Activated T-cell treated with anti-CD3 and anti-CD28 coated beads, Interleukin-2, amount 50 U/mL, for 72 hours (primary cell): ENCODE data around the gene FNDC4. TPM values are rescaled to one million over a fixed set of nuclear protein-coding genes. Genes with fewer than 3 reads are reported as not detected.
A peak's percentile ranks its signal among the peaks of the same experiment; 100 is the strongest.
"Not testable (repeated sequence)": the region's sequence is repeated elsewhere in the genome, so short reads cannot be mapped to it uniquely, and the experiment has no call there.

Source experiments
- ATAC-seq, 2 donors: fragments of 150-1000 bp; cut with Tn5 transposase; replicated peaks in 1 of 2; 2 replicates each; pipeline ENCODE4 v1.10.0; 2021; ENCODE audit warnings: moderate library complexity in 2 of 2, mild to moderate bottlenecking in 1 of 2
- DNase-seq, 2 donors: peaks; one replicate each; pipeline ENCODE4 v3.0.0; 2021 to 2022; ENCODE audit warnings: mixed read lengths in 1 of 2
- H3K27ac Mint-ChIP-seq: one replicate; pipeline ENCODE4 v1.8.0; 2022; ENCODE audit warnings: mild to moderate bottlenecking, moderate library complexity, mixed read lengths
- H3K27me3 Mint-ChIP-seq: one replicate; pipeline ENCODE4 v1.8.0; 2022; ENCODE audit warnings: low read depth, mixed read lengths
- H3K36me3 Mint-ChIP-seq, 2 donors: one replicate each; pipeline ENCODE4 v1.8.0; 2022; ENCODE audit warnings: mixed read lengths in 2 of 2, mild to moderate bottlenecking in 1 of 2; ENCODE audit not compliant: insufficient read depth in 2 of 2
- H3K4me1 Mint-ChIP-seq: one replicate; pipeline ENCODE4 v1.8.0; 2022; ENCODE audit warnings: low read depth, mixed read lengths
- H3K4me3 Mint-ChIP-seq, 2 donors: one replicate each; pipeline ENCODE4 v1.8.0; 2022; ENCODE audit warnings: mild to moderate bottlenecking in 2 of 2, mixed read lengths in 2 of 2, moderate library complexity in 2 of 2
- H3K9me3 Mint-ChIP-seq, 2 donors: one replicate each; pipeline ENCODE4 v1.8.0; 2022; ENCODE audit warnings: mixed read lengths in 2 of 2
- total RNA-seq, 2 donors: library from RNA; stranded (reverse); gene quantifications; one replicate each; pipeline ENCODE4 v1.2.3, GENCODE V29; 2022

Gene FNDC4, protein sequence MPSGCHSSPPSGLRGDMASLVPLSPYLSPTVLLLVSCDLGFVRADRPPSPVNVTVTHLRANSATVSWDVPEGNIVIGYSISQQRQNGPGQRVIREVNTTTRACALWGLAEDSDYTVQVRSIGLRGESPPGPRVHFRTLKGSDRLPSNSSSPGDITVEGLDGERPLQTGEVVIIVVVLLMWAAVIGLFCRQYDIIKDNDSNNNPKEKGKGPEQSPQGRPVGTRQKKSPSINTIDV
- total RNA-seq, result under 1 TPM; 0.19 to 0.24 TPM

DNA sequence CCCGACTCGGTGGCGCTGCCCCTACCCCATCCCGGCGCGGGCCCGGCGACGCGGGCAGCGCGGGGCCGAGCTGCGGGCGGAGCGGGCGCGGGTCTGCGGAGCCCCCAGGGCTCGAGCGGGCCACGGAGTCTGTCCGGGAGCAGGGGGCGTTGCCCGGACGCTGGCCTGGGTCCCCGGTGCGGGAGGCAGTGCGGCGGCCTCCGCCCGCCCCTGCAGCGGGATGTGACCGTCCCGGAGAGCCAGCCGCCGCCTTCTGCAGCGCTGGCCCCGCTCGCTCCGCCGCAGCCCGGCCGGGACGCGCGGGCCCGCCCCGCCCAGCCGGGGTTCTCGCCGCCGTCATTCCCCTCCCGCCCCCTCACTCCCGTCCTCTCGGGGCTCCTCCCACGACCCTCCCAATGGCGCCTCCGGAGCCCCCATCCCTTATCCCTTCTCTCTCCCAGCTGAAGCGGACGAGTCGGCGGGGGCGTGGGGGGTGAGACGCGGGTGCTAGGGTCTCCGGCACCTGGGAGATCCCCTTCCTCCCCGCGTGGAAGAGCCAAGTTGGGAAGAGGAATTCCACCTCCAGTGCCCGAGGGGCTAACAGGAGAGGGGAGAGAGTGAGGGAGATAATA, at the start of gene FNDC4:
FNDC4 (minus strand) TSS at position 257 of the 611 bp plus-strand sequence. CDS start 521 bp downstream, outside the sequence.
- Mint-ChIP-seq H3K4me1 (peaks cover 22% of the 10 kb centered on the region), H3K27ac (no peak within 1 kb of the TSS), H3K4me3 (peak within 1 kb of the TSS; percentile 86 to 89), H3K9me3 (no peaks in the 10 kb centered on the region), H3K27me3 (peaks cover 48% of the 10 kb centered on the region), H3K36me3 (peaks cover 1% of the 10 kb centered on the region in 2 donors)
- peak; percentile 41 to 54 for DNase-seq
- ATAC-seq, result peak; percentile 78 to 83

- H3K27me3 Mint-ChIP-seq, result no peaks in the 10 kb centered on the region
- no peak for ATAC-seq
- H3K27ac Mint-ChIP-seq, result no peak overlapping the region
- H3K4me1 Mint-ChIP-seq, result no peaks in the 10 kb centered on the region
- no peak overlapping the region for H3K4me3 Mint-ChIP-seq
- no peak for DNase-seq
- no peaks in the 10 kb centered on the region for H3K36me3 Mint-ChIP-seq
- no peaks in the 10 kb centered on the region for H3K9me3 Mint-ChIP-seq
Observed at GRCh38 chr2:27544143-27544821, 49.3 kb upstream of the FNDC4 start.

DNA sequence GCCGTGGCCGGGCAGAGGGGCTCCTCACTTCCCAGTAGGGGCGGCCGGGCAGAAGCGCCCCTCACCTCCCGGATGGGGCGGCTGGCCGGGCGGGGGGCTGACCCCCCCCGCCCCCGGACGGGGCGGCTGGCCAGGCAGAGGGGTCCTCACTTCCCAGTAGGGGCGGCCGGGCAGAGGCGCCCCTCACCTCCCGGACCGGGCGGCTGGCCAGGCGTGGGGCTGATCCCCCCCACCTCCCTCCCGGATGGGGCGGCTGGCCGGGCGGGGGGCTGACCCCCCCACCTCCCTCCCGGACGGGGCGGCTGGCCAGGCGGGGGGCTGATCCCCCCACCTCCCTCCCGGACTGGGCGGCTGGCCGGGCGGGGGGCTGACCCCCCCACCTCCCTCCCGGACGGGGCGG, 44.6 kb upstream of the FNDC4 start:
- H3K27ac Mint-ChIP-seq, H3K4me1 Mint-ChIP-seq, H3K4me3 Mint-ChIP-seq, DNase-seq, H3K36me3 Mint-ChIP-seq, H3K9me3 Mint-ChIP-seq, ATAC-seq, H3K27me3 Mint-ChIP-seq: not testable (repeated sequence)

- H3K4me3 Mint-ChIP-seq, DNase-seq, ATAC-seq, H3K4me1 Mint-ChIP-seq, H3K27me3 Mint-ChIP-seq, H3K27ac Mint-ChIP-seq, H3K36me3 Mint-ChIP-seq, H3K9me3 Mint-ChIP-seq: not testable (repeated sequence)
Observed at GRCh38 chr2:27538839-27539450, 43.9 kb upstream of the FNDC4 start.

- DNase-seq (no peak), ATAC-seq (no peak)
- no peaks in the 10 kb centered on the region for H3K9me3 Mint-ChIP-seq
- no peaks in the 10 kb centered on the region for H3K4me1 Mint-ChIP-seq
- H3K27me3 Mint-ChIP-seq, result no peaks in the 10 kb centered on the region
- no peak overlapping the region for H3K4me3 Mint-ChIP-seq
- no peak overlapping the region for H3K27ac Mint-ChIP-seq
- H3K36me3 Mint-ChIP-seq, result no peaks in the 10 kb centered on the region
Observed at GRCh38 chr2:27537287-27537686, 42.3 kb upstream of the FNDC4 start.

DNA sequence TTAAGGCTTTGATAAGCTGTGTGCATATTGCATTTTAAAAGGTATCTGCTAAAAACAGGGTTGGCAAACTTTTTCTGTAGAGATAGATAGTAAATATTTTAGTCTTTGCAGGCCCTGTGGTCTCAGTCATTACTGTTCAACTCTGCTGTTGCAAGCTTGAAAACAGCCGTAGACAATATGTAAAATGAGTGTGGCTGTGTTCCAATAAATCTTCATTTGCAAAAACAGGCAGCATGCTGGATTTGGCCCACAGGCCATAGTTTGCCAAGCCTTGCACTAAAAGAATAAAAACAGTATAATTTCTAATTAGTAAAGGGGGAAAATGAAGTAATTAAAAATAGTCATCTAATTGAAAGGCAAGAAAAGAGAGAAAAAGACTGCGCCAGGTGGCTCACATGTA, 37.0 kb upstream of the FNDC4 start:
- no peaks in the 10 kb centered on the region for H3K9me3 Mint-ChIP-seq
- DNase-seq (no peak), ATAC-seq (no peak)
- H3K4me1 Mint-ChIP-seq, result peaks cover 11% of the 10 kb centered on the region
- no peak overlapping the region for H3K27ac Mint-ChIP-seq
- peaks cover 5% of the 10 kb centered on the region for H3K27me3 Mint-ChIP-seq
- H3K36me3 Mint-ChIP-seq, result peaks cover 0 to 3% of the 10 kb centered on the region in 2 donors
- no peak overlapping the region for H3K4me3 Mint-ChIP-seq

DNA sequence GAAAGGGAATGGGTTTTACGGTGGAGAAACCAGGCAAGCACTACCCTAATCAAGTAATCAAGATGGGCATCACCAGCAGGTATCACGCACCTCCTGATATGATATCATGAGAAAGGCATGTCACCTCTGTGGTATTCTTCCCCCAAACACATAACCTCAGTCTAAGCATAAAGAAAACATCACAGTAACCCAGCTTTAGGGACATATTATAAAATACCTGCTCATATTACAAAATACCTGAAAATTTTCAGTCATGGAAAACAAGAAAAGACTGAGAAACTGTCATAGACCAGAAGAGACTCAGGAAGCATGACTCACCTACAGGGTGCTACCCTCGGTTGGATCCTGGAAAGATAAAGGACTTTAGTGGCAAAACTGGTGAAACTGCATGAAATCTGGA, 32.2 kb upstream of the FNDC4 start:
- peaks cover 35% of the 10 kb centered on the region for H3K27me3 Mint-ChIP-seq
- peaks cover 0 to 3% of the 10 kb centered on the region in 2 donors for H3K36me3 Mint-ChIP-seq
- no peaks in the 10 kb centered on the region for H3K9me3 Mint-ChIP-seq
- no peak for DNase-seq
- peaks cover 11% of the 10 kb centered on the region for H3K4me1 Mint-ChIP-seq
- ATAC-seq, result no peak
- no peak overlapping the region for H3K4me3 Mint-ChIP-seq
- no peak overlapping the region for H3K27ac Mint-ChIP-seq

GRCh38 chr2:27522400-27522945, 27.5 kb upstream of the FNDC4 start:
- Mint-ChIP-seq H3K36me3 (no peaks in the 10 kb centered on the region), H3K4me1 (peaks cover 5% of the 10 kb centered on the region), H3K27ac (no peak overlapping the region), H3K9me3 (no peaks in the 10 kb centered on the region), H3K4me3 (no peak overlapping the region), H3K27me3 (peaks cover 38% of the 10 kb centered on the region)
- no peak for ATAC-seq
- no peak for DNase-seq

DNA sequence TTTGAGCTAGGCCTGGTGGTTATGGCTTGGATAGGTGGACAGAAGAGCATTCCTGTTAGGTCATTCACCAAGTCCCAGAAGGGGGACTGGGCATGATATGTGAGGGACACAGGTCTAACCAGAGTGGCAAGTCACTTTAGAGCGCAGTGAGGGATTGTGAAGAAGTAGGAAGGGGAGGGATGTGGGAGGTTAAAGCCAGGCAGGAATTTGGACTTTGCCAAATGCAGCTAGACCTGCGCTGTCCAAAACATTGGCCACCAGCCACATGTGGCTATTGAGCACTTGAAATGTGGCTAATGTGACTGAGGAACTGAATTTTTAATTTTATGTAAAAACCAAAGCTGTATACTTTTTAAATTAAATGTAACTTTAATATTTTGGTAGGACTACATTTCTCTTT, 25.3 kb upstream of the FNDC4 start:
- Mint-ChIP-seq H3K9me3 (no peaks in the 10 kb centered on the region), H3K36me3 (no peaks in the 10 kb centered on the region), H3K27me3 (peaks cover 29% of the 10 kb centered on the region), H3K4me3 (no peak overlapping the region), H3K27ac (no peak overlapping the region), H3K4me1 (no peaks in the 10 kb centered on the region)
- no peak for ATAC-seq
- DNase-seq, result no peak

DNA sequence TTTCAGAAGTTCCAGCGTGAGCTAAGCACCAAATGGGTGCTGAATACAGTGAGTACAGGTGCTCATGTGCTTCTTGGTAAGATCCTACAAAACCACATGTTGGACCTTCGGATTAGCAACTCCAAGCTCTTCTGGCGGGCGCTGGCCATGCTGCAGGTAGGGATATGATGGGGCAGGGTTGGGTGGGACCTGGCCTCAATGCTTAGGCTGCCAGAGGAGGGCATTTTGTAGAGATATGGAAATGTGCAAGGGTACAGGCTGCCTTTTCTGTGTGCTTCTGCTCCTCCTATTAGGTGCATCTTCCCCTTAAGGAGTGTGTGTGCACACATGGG, 23.7 kb upstream of the FNDC4 start:
- H3K36me3 Mint-ChIP-seq, result no peaks in the 10 kb centered on the region
- peaks cover 26% of the 10 kb centered on the region for H3K27me3 Mint-ChIP-seq
- DNase-seq, result no peak
- no peak for ATAC-seq
- H3K9me3 Mint-ChIP-seq, result no peaks in the 10 kb centered on the region
- no peak overlapping the region for H3K4me3 Mint-ChIP-seq
- no peaks in the 10 kb centered on the region for H3K4me1 Mint-ChIP-seq
- H3K27ac Mint-ChIP-seq, result no peak overlapping the region

- no peak for ATAC-seq
- Mint-ChIP-seq H3K4me3 (no peak overlapping the region), H3K27me3 (peaks cover 23% of the 10 kb centered on the region), H3K27ac (no peak overlapping the region), H3K4me1 (no peaks in the 10 kb centered on the region), H3K9me3 (no peaks in the 10 kb centered on the region), H3K36me3 (no peaks in the 10 kb centered on the region)
- DNase-seq, result no peak
Observed at GRCh38 chr2:27518113-27518781, 23.2 kb upstream of the FNDC4 start.

DNA sequence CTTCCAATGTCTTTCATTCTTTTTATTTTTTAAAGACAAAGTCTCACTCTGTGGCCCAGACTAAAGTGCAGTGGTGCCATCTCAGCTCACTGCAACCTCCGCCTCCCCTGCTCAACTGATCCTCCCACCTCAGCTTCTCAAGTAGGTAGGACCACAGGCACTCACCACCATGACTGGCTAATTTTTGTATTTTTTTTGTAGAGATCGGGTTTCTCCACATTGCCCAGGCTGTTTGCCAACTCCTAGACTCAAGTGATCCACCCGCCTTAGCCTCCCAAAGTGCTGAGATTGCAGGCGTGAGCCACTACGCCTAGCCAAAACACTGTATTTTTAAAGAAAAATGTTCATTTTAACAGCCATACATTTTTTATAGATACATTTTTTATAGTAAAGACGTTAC, 14.3 kb upstream of the FNDC4 start:
- H3K9me3 Mint-ChIP-seq, result no peaks in the 10 kb centered on the region
- H3K4me3 Mint-ChIP-seq, result no peak overlapping the region
- H3K36me3 Mint-ChIP-seq, result no peaks in the 10 kb centered on the region
- ATAC-seq, result no peak
- H3K27ac Mint-ChIP-seq, result no peak overlapping the region
- no peaks in the 10 kb centered on the region for H3K4me1 Mint-ChIP-seq
- H3K27me3 Mint-ChIP-seq, result peaks cover 8% of the 10 kb centered on the region
- no peak for DNase-seq

- no peaks in the 10 kb centered on the region for H3K36me3 Mint-ChIP-seq
- H3K4me3 Mint-ChIP-seq, result no peak overlapping the region
- H3K4me1 Mint-ChIP-seq, result no peaks in the 10 kb centered on the region
- ATAC-seq (no peak), DNase-seq (no peak)
- no peak overlapping the region for H3K27ac Mint-ChIP-seq
- H3K9me3 Mint-ChIP-seq, result no peaks in the 10 kb centered on the region
- H3K27me3 Mint-ChIP-seq, result no peaks in the 10 kb centered on the region
Observed at GRCh38 chr2:27507293-27507692, 12.3 kb upstream of the FNDC4 start.
